GM12875 (cell line): Measurements from ENCODE around the gene PHACTR2.
"Not testable (repeated sequence)": the region's sequence is repeated elsewhere in the genome, so short reads cannot be mapped to it uniquely, and the experiment has no call there.

Source experiments
- H3K4me3 ChIP-seq: one replicate; pipeline ENCODE4 v1.5.1; 2011; ENCODE audit warnings: low read depth, low read length, control low read depth
- TF ChIP-seq, protein P1 (sequence below): IDR thresholded peaks from 2 replicates; pipeline ENCODE4 v1.5.1; 2011; ENCODE audit warnings: low read depth, mild to moderate bottlenecking, control low read depth, inconsistent platforms, low read length, moderate library complexity, borderline replicate concordance; ENCODE audit not compliant: insufficient read depth

Gene PHACTR2

DNA sequence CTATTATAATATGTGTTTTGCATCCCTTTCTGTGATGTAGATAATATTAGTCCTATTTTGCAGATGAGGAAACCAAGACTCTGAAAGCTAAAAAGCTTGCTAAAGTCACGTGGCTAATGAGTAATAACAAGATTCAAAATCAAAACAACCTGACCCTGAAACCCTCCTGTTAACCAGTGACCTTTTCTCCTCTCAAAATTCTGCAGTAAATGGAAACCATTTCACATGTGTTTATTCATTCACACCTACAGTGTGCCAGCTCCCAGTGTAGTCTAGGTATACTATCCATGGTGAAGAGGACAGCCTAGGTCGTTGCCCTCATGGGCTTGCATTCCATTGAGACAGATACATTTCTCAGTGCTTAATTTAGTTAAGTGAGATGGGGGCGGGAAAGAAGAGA is 30.6 kb upstream of the PHACTR2 start:
- H3K4me3 ChIP-seq = no peak overlapping the region
- TF ChIP-seq, protein P1, sequence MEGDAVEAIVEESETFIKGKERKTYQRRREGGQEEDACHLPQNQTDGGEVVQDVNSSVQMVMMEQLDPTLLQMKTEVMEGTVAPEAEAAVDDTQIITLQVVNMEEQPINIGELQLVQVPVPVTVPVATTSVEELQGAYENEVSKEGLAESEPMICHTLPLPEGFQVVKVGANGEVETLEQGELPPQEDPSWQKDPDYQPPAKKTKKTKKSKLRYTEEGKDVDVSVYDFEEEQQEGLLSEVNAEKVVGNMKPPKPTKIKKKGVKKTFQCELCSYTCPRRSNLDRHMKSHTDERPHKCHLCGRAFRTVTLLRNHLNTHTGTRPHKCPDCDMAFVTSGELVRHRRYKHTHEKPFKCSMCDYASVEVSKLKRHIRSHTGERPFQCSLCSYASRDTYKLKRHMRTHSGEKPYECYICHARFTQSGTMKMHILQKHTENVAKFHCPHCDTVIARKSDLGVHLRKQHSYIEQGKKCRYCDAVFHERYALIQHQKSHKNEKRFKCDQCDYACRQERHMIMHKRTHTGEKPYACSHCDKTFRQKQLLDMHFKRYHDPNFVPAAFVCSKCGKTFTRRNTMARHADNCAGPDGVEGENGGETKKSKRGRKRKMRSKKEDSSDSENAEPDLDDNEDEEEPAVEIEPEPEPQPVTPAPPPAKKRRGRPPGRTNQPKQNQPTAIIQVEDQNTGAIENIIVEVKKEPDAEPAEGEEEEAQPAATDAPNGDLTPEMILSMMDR = no peak

DNA sequence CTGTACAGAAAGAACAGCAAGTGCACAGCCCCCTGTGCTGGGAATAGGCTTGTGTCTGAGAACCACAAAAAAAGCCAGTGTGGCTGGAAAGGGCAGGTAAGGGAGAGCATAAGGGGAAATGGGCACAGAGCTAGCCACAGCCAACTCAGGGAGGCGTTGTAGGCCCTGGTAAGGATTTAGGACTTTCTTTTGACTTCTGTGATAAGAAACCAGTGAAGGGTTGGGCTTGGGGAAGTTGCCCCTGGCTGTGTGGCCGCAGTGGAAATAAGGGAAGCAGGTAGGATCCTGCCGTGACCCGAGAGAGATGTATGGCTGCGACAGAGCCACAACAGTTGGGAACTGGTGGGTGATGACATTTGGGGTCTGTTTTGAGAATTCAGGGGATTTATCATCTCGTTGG is 30.0 kb upstream of the PHACTR2 start:
- H3K4me3 ChIP-seq = no peak overlapping the region
- TF ChIP-seq, protein P1 = no peak

DNA sequence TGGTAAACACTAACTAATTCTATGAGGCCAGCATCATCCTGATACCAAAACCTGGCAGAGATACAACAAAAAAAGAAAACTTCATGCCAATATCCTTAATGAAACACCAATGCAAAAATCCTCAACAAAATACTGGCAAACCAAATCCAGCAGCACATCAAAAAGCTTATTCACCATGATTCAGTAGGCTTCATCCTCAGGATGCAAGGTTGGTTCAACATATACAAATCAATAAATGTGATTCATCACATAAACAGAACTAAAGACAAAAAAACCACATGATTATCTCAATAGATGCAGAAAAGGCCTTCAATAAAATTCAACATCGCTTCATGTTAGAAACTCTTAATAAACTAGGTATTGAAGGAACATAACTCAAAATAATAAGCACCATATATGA is 28.4 kb upstream of the PHACTR2 start:
- H3K4me3 ChIP-seq = not testable (repeated sequence)

DNA sequence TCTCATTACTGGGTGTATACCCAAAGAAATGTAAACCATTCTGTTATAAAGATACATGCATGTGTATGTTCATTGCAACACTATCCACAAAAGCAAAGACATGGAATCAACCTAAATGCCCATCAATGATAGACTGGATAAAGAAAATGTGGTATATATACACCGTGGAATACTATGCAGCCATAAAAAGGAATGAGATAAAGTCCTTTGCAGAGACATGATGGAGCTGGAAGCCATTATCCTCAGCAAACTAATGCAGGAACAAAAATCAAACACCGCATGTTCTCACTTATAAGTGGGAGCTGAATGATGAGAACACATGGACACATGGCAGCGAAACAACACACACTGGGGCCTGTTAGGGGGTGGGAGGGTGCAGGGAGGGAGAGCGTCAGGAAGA is 26.4 kb upstream of the PHACTR2 start:
- not testable (repeated sequence) for H3K4me3 ChIP-seq

DNA sequence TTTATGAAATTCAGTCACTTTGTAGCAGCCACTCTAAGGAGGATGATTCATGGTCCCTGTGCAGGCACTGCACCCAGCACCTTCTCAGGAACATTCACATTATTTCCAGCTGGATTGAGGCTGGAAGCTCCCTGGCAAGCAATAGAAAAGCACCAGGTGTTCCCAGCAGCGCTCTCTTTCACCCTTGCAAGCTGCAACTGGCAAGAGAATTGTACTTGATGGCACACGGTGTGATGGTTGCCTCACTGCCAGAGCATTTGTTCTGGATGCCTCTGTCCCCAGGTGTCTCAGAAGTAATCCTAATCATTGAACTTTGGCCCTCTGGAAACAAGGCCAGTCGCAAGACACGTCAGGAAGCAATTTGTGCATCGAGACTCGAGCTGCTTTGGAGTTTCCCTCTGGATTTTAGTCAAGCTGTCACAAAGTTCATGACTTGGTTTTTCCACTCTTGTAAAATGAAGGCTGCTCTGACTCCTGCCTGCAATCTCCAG is 24.9 kb upstream of the PHACTR2 start:
- TF ChIP-seq, protein P1 = no peak
- H3K4me3 ChIP-seq = no peak overlapping the region

DNA sequence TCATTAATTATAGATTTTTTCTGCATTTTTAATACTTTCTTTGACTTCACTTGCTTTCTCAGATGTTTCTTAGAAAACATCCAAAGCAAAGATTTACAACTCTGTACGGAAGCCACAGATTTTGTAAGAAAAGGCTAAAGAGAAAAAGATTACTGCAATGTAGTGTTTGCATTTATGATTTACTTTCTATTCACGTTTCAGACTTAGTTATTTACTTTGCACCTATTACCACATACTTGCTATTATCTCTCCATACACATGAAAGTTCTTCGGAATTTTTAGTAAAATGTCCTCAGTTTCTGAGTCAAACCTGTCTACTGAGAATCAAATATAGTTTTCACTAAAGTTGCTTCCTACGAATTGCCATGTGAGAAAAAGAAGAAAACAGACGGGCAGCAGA is 22.2 kb upstream of the PHACTR2 start:
- TF ChIP-seq, protein P1 = no peak
- no peak overlapping the region for H3K4me3 ChIP-seq

DNA sequence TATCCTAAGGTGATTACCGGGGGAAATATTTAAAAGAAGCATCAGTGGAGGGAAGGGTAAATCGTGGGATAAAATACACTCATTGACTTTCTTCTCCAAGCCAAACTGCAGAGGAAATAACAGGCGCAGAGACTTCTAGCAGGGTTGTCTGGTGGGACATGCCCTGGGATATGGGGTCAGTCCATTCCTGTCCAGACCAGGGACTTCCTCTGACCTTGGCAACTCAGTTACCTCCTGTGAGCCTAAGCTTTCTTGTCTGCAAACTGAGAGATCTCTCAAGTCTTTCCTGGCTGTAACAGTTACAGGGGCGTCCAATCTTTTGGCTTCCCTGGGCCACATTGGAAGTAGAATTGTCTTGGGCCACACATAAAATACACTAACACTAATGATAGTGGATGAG is 21.7 kb upstream of the PHACTR2 start:
- no peak overlapping the region for H3K4me3 ChIP-seq
- TF ChIP-seq, protein P1 = no peak

DNA sequence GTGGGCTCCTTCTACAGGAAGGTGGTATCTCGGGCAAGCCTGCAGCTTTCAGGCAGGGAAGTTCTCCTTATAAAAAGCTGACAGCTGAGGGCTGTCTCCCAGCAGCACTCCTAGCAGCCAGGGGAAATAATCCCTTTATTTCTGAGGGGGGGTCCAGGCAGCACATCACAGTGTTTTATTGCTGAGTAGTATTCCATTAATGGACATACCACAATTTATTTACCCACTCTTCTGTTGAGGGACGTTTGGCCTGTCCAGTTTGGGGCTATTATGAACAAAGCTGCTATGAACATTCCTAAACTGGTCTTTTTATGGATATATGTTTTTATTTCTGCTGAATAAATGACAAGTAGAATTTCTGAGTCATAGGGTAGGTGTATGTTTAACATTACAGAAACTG is 20.0 kb upstream of the PHACTR2 start:
- TF ChIP-seq, protein P1 = no peak

DNA sequence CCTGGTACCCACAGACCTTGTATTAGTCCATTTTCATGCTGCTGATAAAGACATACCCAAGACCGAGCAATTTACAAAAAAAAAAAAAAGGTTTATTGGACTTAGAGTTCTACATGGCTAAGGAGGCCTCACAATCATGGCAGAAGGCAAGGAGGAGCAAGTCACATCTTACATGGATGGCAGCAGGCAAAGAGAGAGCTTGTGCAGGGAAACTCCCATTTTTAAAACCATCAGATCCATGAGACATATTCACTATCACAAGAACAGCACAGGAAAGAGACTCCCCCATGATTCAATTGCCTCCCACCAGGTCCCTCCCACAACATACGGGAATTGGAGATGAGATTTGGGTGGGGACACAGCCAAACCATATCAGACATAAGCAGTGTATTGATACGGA is 17.6 kb upstream of the PHACTR2 start:
- H3K4me3 ChIP-seq = not testable (repeated sequence)

More for the DNA sequence above, 20.0 kb upstream of the PHACTR2 start:
- no peak overlapping the region for H3K4me3 ChIP-seq
